Omental fat pad (tissue), 4 donors: ENCODE results near the gene SRP9. TPM values are rescaled to one million over a fixed set of nuclear protein-coding genes. Genes with fewer than 3 reads are reported as not detected.
"Not testable (repeated sequence)": the region's sequence is repeated elsewhere in the genome, so short reads cannot be mapped to it uniquely, and the experiment has no call there.

ENCODE experiments used
- ATAC-seq: fragments of 150-250 bp; one replicate; pipeline ENCODE4 v1.9.1; 2016; ENCODE audit warnings: mild to moderate bottlenecking, moderate library complexity; ENCODE audit not compliant: low FRiP score
- DNase-seq: peaks from one replicate; pipeline ENCODE4 v3.0.0-alpha.2; 2019; ENCODE audit warnings: low spot score
- CTCF ChIP-seq, 3 donors: fragments of 450-650 bp; IDR thresholded peaks; one replicate each; pipeline ENCODE4 v1.5.1; 2016 to 2017; ENCODE audit warnings: antibody characterized with exemption in 3 of 3, mild to moderate bottlenecking in 3 of 3, moderate library complexity in 2 of 3
- total RNA-seq, 4 donors: library from RNA; depleted of rRNA; stranded (reverse); fragments of >200 nt; gene quantifications; one replicate each; pipeline ENCODE4 v1.1.0, GENCODE V29; 2016

SRP9 gene
- total RNA-seq, 4 donors from 2014 or later: 111 to 172 (median 141) TPM

- DNase-seq (no peak), ATAC-seq (peak; percentile 7)
- no peak for TF ChIP-seq CTCF (IDR thresholded peaks at IDR 0.05)
Observed at GRCh38 chr1:225777058-225777582, 506 bp upstream of the SRP9 start.

GRCh38 chr1:225778337-225778669 lies 677 bp downstream of the SRP9 start:
- ATAC-seq: no peak
- no peak for DNase-seq

GRCh38 chr1:225779165-225779564 lies 1.5 kb downstream of the SRP9 start:
- DNase-seq, ATAC-seq: not testable (repeated sequence)

More at GRCh38 chr1:225778337-225778669, 677 bp downstream of the SRP9 start:
- no peak for TF ChIP-seq CTCF (IDR thresholded peaks at IDR 0.05)

- TF ChIP-seq CTCF (IDR thresholded peaks at IDR 0.05): no peak
- DNase-seq: no peak
- ATAC-seq: no peak
Observed at GRCh38 chr1:225780134-225780533, 2.5 kb downstream of the SRP9 start.

- ATAC-seq: no peak
- no peak for TF ChIP-seq CTCF (IDR thresholded peaks at IDR 0.05)
Observed at GRCh38 chr1:225780630-225781029, 3.0 kb downstream of the SRP9 start.

GRCh38 chr1:225789142-225789541 lies 11.5 kb downstream of the SRP9 start:
- not testable (repeated sequence) for DNase-seq, ATAC-seq

More at GRCh38 chr1:225780630-225781029, 3.0 kb downstream of the SRP9 start:
- DNase-seq: no peak

GRCh38 chr1:225794954-225795353 lies 17.3 kb downstream of the SRP9 start:
- TF ChIP-seq CTCF (IDR thresholded peaks at IDR 0.05): no peak
- no peak for DNase-seq
- no peak for ATAC-seq

GRCh38 chr1:225796097-225796496 lies 18.5 kb downstream of the SRP9 start:
- not testable (repeated sequence) for DNase-seq, ATAC-seq

GRCh38 chr1:225801146-225801545 lies 23.5 kb downstream of the SRP9 start:
- not testable (repeated sequence) for ATAC-seq, DNase-seq
